Liver (tissue), 9 donors: ENCODE measurements around the gene RAD51B. TPM values are rescaled to one million over a fixed set of nuclear protein-coding genes. Genes with fewer than 3 reads are reported as not detected.

Experiments
- DNase-seq: peaks from one replicate; pipeline ENCODE4 v3.0.0-alpha.2; 2017; ENCODE audit warnings: low spot score
- H3K27ac ChIP-seq, 2 donors: one replicate each; pipeline ENCODE4 v1.7.0; 2013; ENCODE audit warnings: inconsistent platforms in 2 of 2, low read length in 2 of 2, control low read depth in 1 of 2, low read depth in 1 of 2, mild to moderate bottlenecking in 1 of 2
- H3K27me3 ChIP-seq, 4 donors: one replicate each; pipeline versions ENCODE4 v1.6.1 to v1.7.0; 2013; ENCODE audit warnings: low read length in 3 of 4, inconsistent platforms in 1 of 4, mild to moderate bottlenecking in 1 of 4, moderate library complexity in 1 of 4; ENCODE audit not compliant: control insufficient read depth in 4 of 4, insufficient read depth in 4 of 4
- H3K36me3 ChIP-seq, 4 donors: one replicate each; pipeline versions ENCODE4 v1.6.1 to v1.7.0; 2013; ENCODE audit warnings: low read length in 3 of 4, mild to moderate bottlenecking in 3 of 4, low read depth in 1 of 4, moderate library complexity in 1 of 4; ENCODE audit not compliant: control insufficient read depth in 4 of 4, insufficient read depth in 3 of 4
- H3K4me1 ChIP-seq, 4 donors: one replicate each; pipeline versions ENCODE4 v1.6.1 to v1.7.0; 2013; ENCODE audit warnings: low read length in 3 of 4, mild to moderate bottlenecking in 3 of 4, moderate library complexity in 1 of 4; ENCODE audit not compliant: control insufficient read depth in 4 of 4, insufficient read depth in 4 of 4
- H3K4me3 ChIP-seq, 3 donors: one replicate each; pipeline versions ENCODE4 v1.6.1 to v1.7.0; 2013; ENCODE audit warnings: low read length in 3 of 3, control low read depth in 1 of 3, low read depth in 1 of 3, mild to moderate bottlenecking in 1 of 3
- H3K9ac ChIP-seq, 2 donors: one replicate each; pipeline ENCODE4 v1.7.0; 2013; ENCODE audit warnings: low read length in 2 of 2, mild to moderate bottlenecking in 2 of 2, moderate library complexity in 2 of 2, control low read depth in 1 of 2, low read depth in 1 of 2
- H3K9me3 ChIP-seq, 4 donors: one replicate each; pipeline versions ENCODE4 v1.6.1 to v1.7.0; 2013; ENCODE audit warnings: low read length in 3 of 4; ENCODE audit not compliant: control insufficient read depth in 4 of 4
- ATF3 ChIP-seq: IDR thresholded peaks from 2 replicates; pipeline ENCODE4 v1.6.1; 2016; ENCODE audit warnings: antibody characterized with exemption
- CTCF ChIP-seq: fragments of 150-350 bp; IDR thresholded peaks from 2 replicates; pipeline ENCODE4 v1.5.1; 2017; ENCODE audit warnings: improper control_type of control experiment, low read depth, low read length; ENCODE audit not compliant: missing input control
- EGR1 ChIP-seq, 2 donors: IDR thresholded peaks; 2 replicates each; pipeline ENCODE4 v1.6.1; 2016 to 2018; ENCODE audit warnings: antibody characterized with exemption in 2 of 2, low read depth in 2 of 2
- FOXA1 ChIP-seq: IDR thresholded peaks from 2 replicates; pipeline ENCODE4 v1.6.1; 2016; ENCODE audit warnings: antibody characterized with exemption
- FOXA2 ChIP-seq: IDR thresholded peaks from 2 replicates; pipeline ENCODE4 v1.6.1; 2016; ENCODE audit warnings: antibody characterized with exemption
- GABPA ChIP-seq, 2 donors: IDR thresholded peaks in 1 of 2; conservative IDR thresholded peaks in 1 of 2; 2 replicates each; pipeline ENCODE4 v1.6.1; 2016; ENCODE audit warnings: antibody characterized with exemption in 2 of 2, mild to moderate bottlenecking in 1 of 2, moderate library complexity in 1 of 2
- HNF4A ChIP-seq, 2 donors: conservative IDR thresholded peaks; 2 replicates each; pipeline ENCODE4 v1.6.1; 2016; ENCODE audit warnings: antibody characterized with exemption in 2 of 2, mild to moderate bottlenecking in 2 of 2
- HNF4G ChIP-seq: IDR thresholded peaks from 2 replicates; pipeline ENCODE4 v1.6.1; 2016; ENCODE audit warnings: antibody characterized with exemption
- JUND ChIP-seq, 2 donors: IDR thresholded peaks; 2 replicates each; pipeline ENCODE4 v1.6.1; 2016; ENCODE audit warnings: antibody characterized with exemption in 2 of 2
- MAX ChIP-seq: IDR thresholded peaks from 2 replicates; pipeline ENCODE4 v1.6.1; 2016; ENCODE audit warnings: antibody characterized with exemption
- NR2F2 ChIP-seq: IDR thresholded peaks from 2 replicates; pipeline ENCODE4 v1.6.1; 2016; ENCODE audit warnings: antibody characterized with exemption
- RAD21 ChIP-seq, 2 donors: IDR thresholded peaks; 2 replicates each; pipeline ENCODE4 v1.6.1; 2016; ENCODE audit warnings: antibody characterized with exemption in 2 of 2, mild to moderate bottlenecking in 2 of 2
- REST ChIP-seq: IDR thresholded peaks from 2 replicates; pipeline ENCODE4 v1.6.1; 2016; ENCODE audit warnings: antibody characterized with exemption, mild to moderate bottlenecking
- RXRA ChIP-seq, 2 donors: IDR thresholded peaks; 2 replicates each; pipeline ENCODE4 v1.6.1; 2017 to 2018; ENCODE audit warnings: antibody characterized with exemption in 2 of 2, mild to moderate bottlenecking in 1 of 2
- SP1 ChIP-seq: IDR thresholded peaks from 2 replicates; pipeline ENCODE4 v1.6.1; 2018; ENCODE audit warnings: antibody characterized with exemption, mild to moderate bottlenecking
- TAF1 ChIP-seq: conservative IDR thresholded peaks from 2 replicates; pipeline ENCODE4 v1.6.1; 2016; ENCODE audit warnings: antibody characterized with exemption, mild to moderate bottlenecking
- YY1 ChIP-seq: IDR thresholded peaks from 2 replicates; pipeline ENCODE4 v1.6.1; 2016; ENCODE audit warnings: antibody characterized with exemption, mild to moderate bottlenecking
- ZBTB33 ChIP-seq: IDR thresholded peaks from 2 replicates; pipeline ENCODE4 v1.6.1; 2016; ENCODE audit warnings: antibody characterized with exemption
- WGBS: extraction: QIAGEN DNeasy Blood & Tissue Kit; methylation state at CpG from one replicate; pipeline ENCODE4 v1.1.7; 2013; 5-methylcytosine and 5-hydroxymethylcytosine counted together
- polyA plus RNA-seq, 2 donors: library from polyadenylated mRNA; stranded (reverse) in 1 of 2; unstranded in 1 of 2; fragments of 200-250 nt in 1 of 2; fragments of >200 nt in 1 of 2; fragmentation: Nextera tagmentation in 1 of 2; extraction: Ambion mirVana in 1 of 2; gene quantifications; one replicate each; pipeline versions ENCODE4 v1.2.1 to v1.2.3, GENCODE V29; 2013 to 2015
- total RNA-seq, 2 donors: library from RNA; depleted of rRNA; stranded (reverse); fragments of >200 nt; gene quantifications; one replicate each; pipeline ENCODE4 v1.2.3, GENCODE V29; 2014
- donor health status: healthy.
- donor health status: healthy.
- donor health status: healthy.
- donor health status: healthy.
- donor health status: healthy.

Gene RAD51B
- total and polyA plus RNA-seq, 4 donors = 0.81 to 12.9 (median 2.4) TPM

GRCh38 chr14:68397371-68397811 is 577.8 kb downstream of the RAD51B start:
- Histone ChIP-seq H3K36me3 (no peaks in the 10 kb centered on the region), H3K9me3 (no peaks in the 10 kb centered on the region), H3K27me3 (no peaks in the 10 kb centered on the region), H3K4me3 (no peak overlapping the region), H3K9ac (no peak overlapping the region), H3K27ac (peak overlapping the region in 1 of 2 donors; percentile 9), H3K4me1 (peaks cover 0 to 11% (median 5%) of the 10 kb centered on the region in 4 donors)
- TF ChIP-seq RXRA (IDR thresholded peaks at IDR 0.05) (peak in 1 of 2 donors; percentile 13), RAD21 (IDR thresholded peaks at IDR 0.05) (peak in 1 of 2 donors; percentile 8), TAF1 (no peak), CTCF (no peak)
- DNase-seq = no peak
- WGBS = 75% methylated on average over 6 of the region's 6 CpGs

- Histone ChIP-seq H3K9ac (no peak overlapping the region), H3K4me1 (peaks cover 0 to 8% (median 3%) of the 10 kb centered on the region in 4 donors), H3K36me3 (no peaks in the 10 kb centered on the region), H3K27me3 (no peaks in the 10 kb centered on the region), H3K4me3 (no peak overlapping the region), H3K27ac (peak overlapping the region in 1 of 2 donors; percentile 9), H3K9me3 (no peaks in the 10 kb centered on the region)
- no peak for TF ChIP-seq JUND (IDR thresholded peaks at IDR 0.05)
- TF ChIP-seq MAX = no peak
- TF ChIP-seq RXRA (IDR thresholded peaks at IDR 0.05) = no peak
- no peak for TF ChIP-seq REST
- no peak for TF ChIP-seq GABPA (IDR thresholded peaks at IDR 0.05 in 1 of 2, conservative IDR thresholded peaks at IDR 0.05 in 1 of 2)
- no peak for TF ChIP-seq CTCF
- TF ChIP-seq TAF1 = no peak
- TF ChIP-seq ATF3 = no peak
- no peak for TF ChIP-seq YY1
- TF ChIP-seq HNF4G = no peak
- TF ChIP-seq FOXA2 = no peak
- TF ChIP-seq SP1 = no peak
- no peak for TF ChIP-seq RAD21 (IDR thresholded peaks at IDR 0.05)
- TF ChIP-seq FOXA1 = no peak
- no peak for TF ChIP-seq NR2F2
- TF ChIP-seq HNF4A (conservative IDR thresholded peaks at IDR 0.05) = no peak
- TF ChIP-seq EGR1 (IDR thresholded peaks at IDR 0.05; ENCODE audit: low read depth in 2 of 2) = no peak
- TF ChIP-seq ZBTB33 = no peak
- no peak for DNase-seq
- 73% methylated on average over 6 of the region's 6 CpGs for WGBS
Observed at GRCh38 chr14:68397822-68398221, 578.2 kb downstream of the RAD51B start.
